Cardiac muscle cell (in vitro differentiated cells and primary cell): ENCODE data around the gene DENND5B. TPM values are rescaled to one million over a fixed set of nuclear protein-coding genes. Genes with fewer than 3 reads are reported as not detected.
A peak's percentile ranks its signal among the peaks of the same experiment; 100 is the strongest.

ENCODE experiments used
- DNase-seq, 2 donors: peaks; one replicate each; pipeline versions ENCODE4 v3.0.0 to v3.0.0-alpha.2; 2010 to 2017; ENCODE audit warnings: low read depth in 1 of 2, low spot score in 1 of 2
- H3K27ac ChIP-seq: fragments of 200-600 bp; sonication (generic); 2 replicates; pipeline ENCODE4 v1.5.1; 2016
- H3K27me3 ChIP-seq: fragments of 200-600 bp; sonication (generic); 2 replicates; pipeline ENCODE4 v1.6.0; 2016; ENCODE audit warnings: control low read depth
- H3K36me3 ChIP-seq: fragments of 200-600 bp; sonication (generic); 2 replicates; pipeline ENCODE4 v1.5.1; 2016; ENCODE audit warnings: control low read depth
- H3K4me1 ChIP-seq: fragments of 200-600 bp; sonication (generic); 2 replicates; pipeline ENCODE4 v1.8.1; 2017; ENCODE audit warnings: low read depth, mild to moderate bottlenecking, mixed run types
- H3K4me3 ChIP-seq: fragments of 200-600 bp; sonication (generic); 2 replicates; pipeline ENCODE4 v1.5.1; 2016; ENCODE audit warnings: mild to moderate bottlenecking
- H3K9me3 ChIP-seq: fragments of 200-600 bp; sonication (generic); 2 replicates; pipeline ENCODE4 v1.5.1; 2017; ENCODE audit warnings: low read depth, mild to moderate bottlenecking, control low read depth
- CTCF ChIP-seq: IDR thresholded peaks from 2 replicates; pipeline ENCODE4 v1.5.1; 2012; ENCODE audit warnings: low read depth, mild to moderate bottlenecking, low read length
- polyA plus RNA-seq: library from polyadenylated mRNA; unstranded; fragments of >200 nt; fragmentation: Nextera tagmentation; extraction: Ambion mirVana; gene quantifications from 2 replicates; pipeline ENCODE4 v1.2.1, GENCODE V29; 2016
- total RNA-seq: library from RNA; depleted of rRNA; stranded (reverse); fragments of >200 nt; gene quantifications from 2 replicates; pipeline ENCODE4 v1.2.3, GENCODE V29; 2016

The DENND5B gene
- total and polyA plus RNA-seq, 2 experiments from 2014 or later, result 40.4 to 121 TPM

GRCh38 chr12:31585271-31585670 lies 5.7 kb downstream of the DENND5B start:
- peak in 1 of 2 donors; percentile 46 for DNase-seq
- no peak overlapping the region for H3K4me3 ChIP-seq
- peak overlapping the region; percentile 73 for H3K27ac ChIP-seq

GRCh38 chr12:31584782-31585181 lies 6.2 kb downstream of the DENND5B start:
- no peak for TF ChIP-seq CTCF
- Histone ChIP-seq H3K27ac (peak overlapping the region; percentile 73), H3K27me3 (no peaks in the 10 kb centered on the region), H3K36me3 (no peaks in the 10 kb centered on the region), H3K4me3 (no peak overlapping the region), H3K9me3 (no peaks in the 10 kb centered on the region), H3K4me1 (peaks cover 30% of the 10 kb centered on the region)
- no peak for DNase-seq

More at GRCh38 chr12:31585271-31585670, 5.7 kb downstream of the DENND5B start:
- Histone ChIP-seq H3K4me1 (peaks cover 30% of the 10 kb centered on the region), H3K27me3 (no peaks in the 10 kb centered on the region), H3K9me3 (no peaks in the 10 kb centered on the region), H3K36me3 (no peaks in the 10 kb centered on the region)
- TF ChIP-seq CTCF, result no peak

- Histone ChIP-seq H3K4me1 (peaks cover 31% of the 10 kb centered on the region), H3K27me3 (no peaks in the 10 kb centered on the region), H3K4me3 (no peak overlapping the region), H3K9me3 (no peaks in the 10 kb centered on the region), H3K36me3 (no peaks in the 10 kb centered on the region), H3K27ac (peak overlapping the region; percentile 54)
- DNase-seq, result no peak
- no peak for TF ChIP-seq CTCF
Measured at GRCh38 chr12:31583878-31584277, 7.1 kb downstream of the DENND5B start.

DNA sequence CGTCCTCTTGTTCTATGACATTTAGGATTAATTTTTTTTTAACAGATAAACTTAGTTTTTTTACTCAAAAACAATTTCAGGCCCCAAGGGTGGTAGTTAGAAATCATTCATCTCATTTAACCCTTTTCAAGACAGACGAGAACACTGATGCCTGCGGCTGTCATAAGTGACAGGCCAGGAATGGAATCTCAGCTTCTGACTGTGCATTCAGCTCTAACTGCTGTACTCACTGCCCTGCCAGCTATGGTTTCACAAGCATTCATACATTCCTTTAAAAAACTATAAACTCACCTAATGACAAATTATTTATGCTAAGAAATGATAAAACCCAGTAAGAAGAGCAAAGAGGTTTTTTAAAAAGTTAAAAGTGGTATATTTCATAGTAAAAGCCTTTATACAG lies 8.8 kb downstream of the DENND5B start:
- H3K36me3 ChIP-seq, result no peaks in the 10 kb centered on the region
- H3K9me3 ChIP-seq, result no peaks in the 10 kb centered on the region
- no peak overlapping the region for H3K27ac ChIP-seq
- no peak overlapping the region for H3K4me3 ChIP-seq
- no peak for TF ChIP-seq CTCF
- DNase-seq, result no peak
- H3K4me1 ChIP-seq, result peaks cover 31% of the 10 kb centered on the region
- no peaks in the 10 kb centered on the region for H3K27me3 ChIP-seq

GRCh38 chr12:31578632-31579031 lies 12.3 kb downstream of the DENND5B start:
- Histone ChIP-seq H3K27me3 (no peaks in the 10 kb centered on the region), H3K36me3 (no peaks in the 10 kb centered on the region), H3K9me3 (no peaks in the 10 kb centered on the region), H3K4me1 (peaks cover 29% of the 10 kb centered on the region), H3K4me3 (no peak overlapping the region), H3K27ac (peak overlapping the region; percentile 65)
- no peak for TF ChIP-seq CTCF
- DNase-seq, result no peak
